K562 (cell line): ENCODE results near the gene MYL4. TPM values are rescaled to one million over a fixed set of nuclear protein-coding genes. Genes with fewer than 3 reads are reported as not detected.

Source experiments
- BDP1 ChIP-seq: IDR thresholded peaks from 3 replicates; pipeline ENCODE4 v1.6.1; 2011; ENCODE audit not compliant: insufficient read length, insufficient read depth
- BRF1 ChIP-seq: IDR thresholded peaks from 3 replicates; pipeline ENCODE4 v1.6.1; 2011; ENCODE audit warnings: borderline replicate concordance, mild to moderate bottlenecking; ENCODE audit not compliant: insufficient read length; ENCODE audit errors: extremely low read depth
- ETV6 ChIP-seq, 3 experiments: fragments of 150-350 bp in 1 of 3; sonication (generic) in 1 of 3; formaldehyde crosslinking in 1 of 3; IDR thresholded peaks; 2 replicates each; pipeline versions ENCODE4 v1.6.1 to v1.8.0; 2014 to 2022; ENCODE audit warnings: borderline replicate concordance in 2 of 3, low read depth in 2 of 3, antibody characterized with exemption in 1 of 3, low read length in 1 of 3, mild to moderate bottlenecking in 1 of 3, missing genetic modification reagents in 1 of 3
- HDAC1 ChIP-seq, 2 experiments: fragments of 450-650 bp; IDR thresholded peaks; 2 replicates each; pipeline ENCODE4 v1.6.1; 2016 to 2017; ENCODE audit warnings: inconsistent platforms in 1 of 2, mild to moderate bottlenecking in 1 of 2, moderate library complexity in 1 of 2
- HOMEZ ChIP-seq: fragments of 250-450 bp; sonication (Bioruptor Pico); IDR thresholded peaks from 2 replicates; pipeline ENCODE4 v1.4.0; 2020; ENCODE audit warnings: mild to moderate bottlenecking, moderate library complexity
- MECOM ChIP-seq: fragments of 250-450 bp; sonication (Bioruptor Pico); IDR thresholded peaks from 2 replicates; pipeline ENCODE4 v1.8.0; 2022; ENCODE audit warnings: inconsistent platforms
- MTA3 ChIP-seq: fragments of 450-650 bp; formaldehyde crosslinking; IDR thresholded peaks from 2 replicates; pipeline ENCODE4 v1.6.1; 2017; ENCODE audit warnings: mild to moderate bottlenecking, borderline replicate concordance
- MYBL2 ChIP-seq, 2 experiments: fragments of 450-650 bp in 1 of 2; sonication (generic) in 1 of 2; formaldehyde crosslinking in 1 of 2; IDR thresholded peaks; 2 replicates each; pipeline versions ENCODE4 v1.6.1 to v1.8.1; 2017 to 2022; ENCODE audit warnings: borderline replicate concordance in 1 of 2, inconsistent platforms in 1 of 2, low read depth in 1 of 2, mild to moderate bottlenecking in 1 of 2, missing genetic modification reagents in 1 of 2, moderate library complexity in 1 of 2
- NCOR1 ChIP-seq: fragments of 450-650 bp; IDR thresholded peaks from 2 replicates; pipeline ENCODE4 v1.6.1; 2016; ENCODE audit warnings: mild to moderate bottlenecking, moderate library complexity
- NR2F6 ChIP-seq: fragments of 450-650 bp; formaldehyde crosslinking; IDR thresholded peaks from 2 replicates; pipeline ENCODE4 v1.4.0; 2020; ENCODE audit warnings: mild to moderate bottlenecking
- PCBP2 ChIP-seq: fragments of 200-400 bp; formaldehyde crosslinking; IDR thresholded peaks from 2 replicates; pipeline ENCODE4 v1.6.1; 2018; ENCODE audit warnings: low read length, low read depth, mild to moderate bottlenecking, moderate library complexity; ENCODE audit not compliant: poor library complexity, severe bottlenecking
- SIRT6 ChIP-seq: IDR thresholded peaks from one replicate; pipeline ENCODE4 v1.6.1; 2012; ENCODE audit warnings: low read depth, mild to moderate bottlenecking, control low read depth, inconsistent platforms, low read length, moderate library complexity
- SMARCB1 ChIP-seq: IDR thresholded peaks from 2 replicates; pipeline ENCODE4 v1.6.1; 2011; ENCODE audit warnings: improper control_type of control experiment, low read depth; ENCODE audit not compliant: insufficient read length
- SNRNP70 ChIP-seq: fragments of 200-400 bp; formaldehyde crosslinking; optimal IDR thresholded peaks from 2 replicates; pipeline ENCODE3; 2017; ENCODE audit warnings: low read depth, low read length
- TAL1 ChIP-seq: fragments of 450-650 bp; IDR thresholded peaks from 2 replicates; pipeline ENCODE4 v1.6.1; 2016; ENCODE audit warnings: mild to moderate bottlenecking
- ZC3H11A ChIP-seq: IDR thresholded peaks from 2 replicates; pipeline ENCODE4 v1.6.1; 2012; ENCODE audit warnings: low read depth, low read length, improper control_type of control experiment
- ZFP36 ChIP-seq: fragments of 150-350 bp; IDR thresholded peaks from 2 replicates; pipeline ENCODE4 v1.6.1; 2018; ENCODE audit warnings: low read length, low read depth; ENCODE audit not compliant: partially characterized antibody
- ZNF133 ChIP-seq: fragments of 250-450 bp; sonication (Bioruptor Pico); IDR thresholded peaks from 2 replicates; pipeline ENCODE4 v1.4.0; 2020; ENCODE audit warnings: mild to moderate bottlenecking
- ZNF239 ChIP-seq: fragments of 250-450 bp; sonication (Bioruptor Pico); IDR thresholded peaks from 2 replicates; pipeline ENCODE4 v1.4.0; 2020; ENCODE audit warnings: mild to moderate bottlenecking
- ZSCAN29 ChIP-seq: fragments of 450-650 bp; IDR thresholded peaks from 2 replicates; pipeline ENCODE4 v1.6.1; 2017
- polyA plus RNA-seq, 8 experiments: library from polyadenylated mRNA; depleted of rRNA in 4 of 8; stranded (reverse) in 5 of 8; unstranded in 3 of 8; fragments of >200 nt; fragmentation: Nextera tagmentation in 2 of 8; fragmentation: Illumina TruSeq in 1 of 8; extraction: Ambion mirVana in 2 of 8; extraction: Trizol in 1 of 8; gene quantifications; 2 replicates each; pipeline versions ENCODE4 v1.2.1 to v1.2.3, GENCODE V29; 2011 to 2014; ENCODE audit warnings: inconsistent platforms in 1 of 8, missing spikeins in 1 of 8
- total RNA-seq, 7 experiments: library from RNA; depleted of rRNA in 6 of 7; stranded (reverse); fragments of >200 nt in 6 of 7; fragmentation: Illumina TruSeq in 2 of 7; extraction: Trizol in 2 of 7; gene quantifications; 2 replicates each; pipeline versions ENCODE4 v1.2.1 to v1.2.3, GENCODE V29; 2011 to 2021; ENCODE audit warnings: low replicate concordance in 1 of 7
- TF ChIP-seq, protein P1 (sequence below): fragments of 250-450 bp; sonication (Bioruptor Pico); IDR thresholded peaks from 2 replicates; pipeline ENCODE4 v1.5.0; 2021
- TF ChIP-seq, protein P2 (sequence below): fragments of 250-450 bp; sonication (Bioruptor Pico); IDR thresholded peaks from 2 replicates; pipeline ENCODE4 v1.5.0; 2021; ENCODE audit warnings: mild to moderate bottlenecking, moderate library complexity

MYL4 gene
- total and polyA plus RNA-seq, 9 of the 15 experiments (the other 6 are each of a cell fraction or from before 2014, with no cell fraction given) = 117 to 423 (median 221) TPM

DNA sequence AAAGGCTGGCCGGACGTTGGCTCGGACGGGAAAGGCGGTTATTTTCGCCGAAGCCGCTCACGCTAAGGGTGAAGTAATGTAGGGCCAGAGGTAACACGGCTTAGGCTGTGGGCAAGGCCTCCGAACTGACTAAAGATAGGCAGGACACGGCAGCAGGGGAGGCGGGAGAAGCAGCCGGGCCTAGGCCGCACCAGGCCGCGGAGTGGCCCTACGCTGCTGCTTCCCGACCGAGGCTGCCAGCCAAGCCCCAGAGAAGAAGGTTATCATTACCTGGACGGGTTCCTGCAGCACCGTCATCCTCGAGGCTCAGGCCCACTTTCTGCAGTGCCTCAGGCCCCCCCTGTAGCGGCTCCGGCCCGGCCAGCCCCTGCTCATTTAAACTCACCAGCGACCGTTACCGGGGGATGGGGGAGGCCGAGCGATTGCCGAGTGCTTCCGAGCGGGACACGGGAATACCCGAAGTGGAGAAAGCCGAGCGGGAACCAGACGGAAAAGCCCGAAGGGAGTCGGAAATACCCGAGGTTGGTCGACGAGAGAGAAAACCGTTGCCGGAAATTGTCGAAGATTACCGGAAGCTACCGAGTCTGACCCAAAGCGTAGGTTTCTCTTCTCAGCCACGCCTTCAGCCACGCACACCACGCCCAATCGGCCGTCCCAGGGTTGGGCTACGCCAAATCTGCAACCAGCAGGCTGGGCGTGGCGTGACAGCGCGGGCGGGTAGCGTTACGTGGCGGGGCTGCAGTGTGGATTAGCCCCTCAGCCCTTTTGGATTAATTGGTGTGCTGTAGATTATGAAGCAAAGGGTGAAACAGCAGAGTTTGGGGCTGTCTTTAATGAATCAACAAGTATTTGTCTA lies 20.0 kb upstream of the MYL4 start, which contains the start of gene CDC27 (continued):
- peak; percentile 82 for TF ChIP-seq MTA3
- no peak for TF ChIP-seq SMARCB1
- peak; percentile 98 for TF ChIP-seq MYBL2 (IDR thresholded peaks at IDR 0.05; ENCODE audit: low read depth)
- no peak for TF ChIP-seq MYBL2 (CRISPR knock-in tag; IDR thresholded peaks at IDR 0.05; ENCODE audit: borderline replicate concordance)
- TF ChIP-seq ZFP36 = no peak
- no peak for TF ChIP-seq HOMEZ (CRISPR knock-in tag)
- no peak for TF ChIP-seq ZC3H11A
- no peak for TF ChIP-seq NR2F6 (CRISPR knock-in tag)
- no peak for TF ChIP-seq ETV6 (IDR thresholded peaks at IDR 0.05; ENCODE audit: borderline replicate concordance in 1 of 2, low read depth in 2 of 2, low read length in 1 of 2)
- TF ChIP-seq ETV6 (CRISPR knock-in tag; IDR thresholded peaks at IDR 0.05; ENCODE audit: borderline replicate concordance) = peak; percentile 95; the same call in 1 of the 2 replicates
- TF ChIP-seq BRF1 = no peak
- TF ChIP-seq TAL1 = peak; percentile 74
- TF ChIP-seq HDAC1 (IDR thresholded peaks at IDR 0.05) = peak in 1 of 2 experiments; percentile 49; a peak in 2 of 4 replicates
- TF ChIP-seq SIRT6 = no peak
- no peak for TF ChIP-seq PCBP2
- no peak for TF ChIP-seq SNRNP70
- TF ChIP-seq ZNF133 (CRISPR knock-in tag) = no peak
- TF ChIP-seq, protein P1, sequence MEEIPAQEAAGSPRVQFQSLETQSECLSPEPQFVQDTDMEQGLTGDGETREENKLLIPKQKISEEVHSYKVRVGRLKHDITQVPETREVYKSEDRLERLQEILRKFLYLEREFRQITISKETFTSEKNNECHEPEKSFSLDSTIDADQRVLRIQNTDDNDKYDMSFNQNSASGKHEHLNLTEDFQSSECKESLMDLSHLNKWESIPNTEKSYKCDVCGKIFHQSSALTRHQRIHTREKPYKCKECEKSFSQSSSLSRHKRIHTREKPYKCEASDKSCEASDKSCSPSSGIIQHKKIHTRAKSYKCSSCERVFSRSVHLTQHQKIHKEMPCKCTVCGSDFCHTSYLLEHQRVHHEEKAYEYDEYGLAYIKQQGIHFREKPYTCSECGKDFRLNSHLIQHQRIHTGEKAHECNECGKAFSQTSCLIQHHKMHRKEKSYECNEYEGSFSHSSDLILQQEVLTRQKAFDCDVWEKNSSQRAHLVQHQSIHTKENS = no peak
- no peak for TF ChIP-seq MECOM (CRISPR knock-in tag)
- TF ChIP-seq ZNF239 (CRISPR knock-in tag) = no peak
- no peak for TF ChIP-seq ZSCAN29
- TF ChIP-seq BDP1 = no peak
- TF ChIP-seq, protein P2, sequence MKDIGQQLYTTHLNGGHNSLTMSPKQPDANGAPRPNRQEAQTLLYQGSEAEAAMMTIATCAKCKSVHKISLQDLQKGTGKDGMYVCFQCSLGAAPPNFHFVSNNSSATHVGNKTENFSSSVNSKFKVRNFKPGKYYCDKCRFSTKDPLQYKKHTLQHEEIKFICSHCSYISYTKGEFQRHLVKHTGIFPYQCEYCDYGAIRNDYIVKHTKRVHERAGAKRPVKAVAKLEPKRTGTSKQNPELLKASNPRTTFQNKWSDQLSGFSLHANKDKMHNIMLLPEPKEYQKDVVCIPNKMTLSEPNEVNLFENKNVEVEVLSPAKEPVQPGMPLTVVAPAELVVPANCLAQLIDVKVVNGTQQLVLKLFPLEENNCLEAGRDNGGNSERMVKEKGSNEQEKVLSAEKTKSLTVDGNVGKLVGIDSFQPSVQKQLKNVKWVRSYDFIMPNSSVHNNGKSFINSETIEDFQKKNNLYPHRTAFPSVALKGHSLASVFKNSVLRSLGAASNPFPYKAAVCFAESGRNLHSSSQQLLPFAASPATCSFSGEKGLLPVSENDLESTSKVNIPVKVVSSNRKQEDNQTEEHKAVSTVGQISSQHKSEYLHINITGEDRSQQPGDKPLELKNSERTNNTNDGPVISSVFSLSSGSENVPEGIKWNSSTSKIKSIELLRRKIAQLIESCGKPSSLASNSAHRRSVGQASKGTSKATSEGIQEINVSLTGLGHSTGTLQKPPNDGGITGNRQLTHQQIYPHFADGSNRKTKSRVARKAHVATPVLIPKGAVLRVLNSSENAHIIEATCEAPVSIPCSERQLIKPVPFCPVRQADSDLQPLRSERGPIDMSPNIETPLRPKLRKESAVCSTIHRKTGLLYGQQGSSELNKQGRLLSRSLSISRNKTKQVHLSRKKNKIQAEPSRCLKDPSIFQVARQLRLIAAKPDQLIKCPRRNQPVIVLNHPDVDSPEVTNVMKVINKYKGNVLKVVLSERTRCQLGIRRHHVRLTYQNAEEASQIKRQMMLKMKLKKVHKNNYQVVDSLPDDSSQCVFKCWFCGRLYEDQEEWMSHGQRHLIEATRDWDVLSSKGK (CRISPR knock-in tag) = no peak
- peak; percentile 63 for TF ChIP-seq NCOR1
